GM21367 (cell line): ENCODE measurements around the gene RAB36.

Experiments
- ATAC-seq: cut with Tn5 transposase; IDR thresholded peaks from one replicate; pipeline ENCODE4 v1.9.1; 2021; ENCODE audit not compliant: unreplicated experiment

Gene RAB36

DNA sequence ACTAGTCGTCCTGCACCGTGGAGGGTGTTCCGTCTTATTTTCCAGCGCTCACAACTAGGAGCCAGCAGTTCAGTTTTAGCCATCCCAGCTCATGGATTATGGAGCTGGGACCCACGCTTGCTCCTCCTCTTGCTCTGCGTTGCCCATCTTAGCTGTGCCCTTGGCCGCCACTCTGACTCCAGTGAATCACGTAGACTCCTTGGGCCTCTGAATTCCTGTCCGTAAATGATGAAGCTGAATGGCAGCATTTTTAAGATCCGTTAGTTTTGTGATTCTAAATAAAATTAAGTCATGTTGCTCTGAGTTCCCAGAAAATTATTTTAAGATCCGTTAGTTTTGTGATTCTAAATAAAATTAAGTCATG, 58.8 kb downstream of the RAB36 start:
- no peak for ATAC-seq

DNA sequence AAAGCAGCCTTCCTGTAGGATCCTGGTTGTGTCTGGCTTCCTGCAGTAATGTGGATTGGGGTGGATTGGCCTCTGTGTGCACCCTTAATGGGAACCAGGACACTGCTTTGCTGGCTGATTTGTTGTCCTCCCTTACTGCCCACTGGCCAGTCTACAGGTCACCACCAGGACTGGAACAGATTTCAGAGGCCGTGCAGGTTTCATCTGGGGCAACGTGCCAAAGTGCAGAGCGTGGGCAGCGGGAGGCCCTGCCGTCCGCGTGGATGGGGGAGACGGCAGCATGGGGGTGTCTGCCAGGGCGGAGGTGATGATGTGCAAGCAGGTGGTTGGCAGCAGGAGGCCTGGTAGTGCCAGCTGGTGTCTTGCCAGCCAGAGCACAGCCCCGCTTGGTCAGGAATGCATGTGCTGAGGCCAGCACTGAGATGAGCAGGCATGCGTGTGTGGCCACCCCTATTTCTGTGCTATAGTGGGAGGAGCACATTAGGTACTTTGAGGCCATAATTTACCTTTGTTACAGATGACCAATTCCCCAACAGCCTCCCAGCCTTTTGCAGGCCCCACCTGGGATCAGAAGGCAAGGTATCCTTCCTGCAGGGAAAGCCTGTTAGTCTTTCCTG, 59.4 kb downstream of the RAB36 start:
- no peak for ATAC-seq

DNA sequence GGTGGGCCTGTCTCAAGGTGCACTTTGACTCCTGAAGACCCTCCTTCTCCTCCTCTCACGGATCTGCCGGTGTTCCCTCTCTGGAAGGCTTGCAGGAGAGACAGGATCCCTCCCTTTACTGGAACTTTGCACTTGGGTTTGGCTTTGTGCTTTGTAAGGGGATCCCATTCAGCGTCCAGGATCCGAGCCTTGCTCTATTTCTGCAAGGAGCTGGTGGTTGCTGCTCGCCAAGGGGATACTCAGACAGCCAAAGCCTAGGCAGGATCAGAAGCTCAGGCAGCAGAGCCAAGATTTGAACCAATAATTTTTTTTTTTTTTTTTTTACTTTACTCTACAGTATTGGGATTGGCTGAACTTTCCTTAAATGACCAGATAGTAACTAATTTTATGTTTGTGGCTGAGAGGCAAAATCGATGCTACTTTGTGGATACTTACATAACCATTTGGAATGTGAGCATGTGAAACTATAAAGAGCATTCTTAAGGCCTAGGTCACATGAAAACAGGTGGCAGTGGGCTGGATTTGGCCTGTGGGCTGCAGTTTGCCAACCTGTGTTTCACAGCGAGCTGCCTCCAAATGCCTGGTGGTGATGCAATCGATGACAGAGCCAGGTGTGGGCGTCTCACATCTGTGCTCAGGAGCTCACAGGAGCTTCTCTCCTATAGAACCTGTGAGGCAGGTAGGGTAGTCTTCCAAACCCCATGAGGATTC, 60.2 kb downstream of the RAB36 start:
- no peak for ATAC-seq

DNA sequence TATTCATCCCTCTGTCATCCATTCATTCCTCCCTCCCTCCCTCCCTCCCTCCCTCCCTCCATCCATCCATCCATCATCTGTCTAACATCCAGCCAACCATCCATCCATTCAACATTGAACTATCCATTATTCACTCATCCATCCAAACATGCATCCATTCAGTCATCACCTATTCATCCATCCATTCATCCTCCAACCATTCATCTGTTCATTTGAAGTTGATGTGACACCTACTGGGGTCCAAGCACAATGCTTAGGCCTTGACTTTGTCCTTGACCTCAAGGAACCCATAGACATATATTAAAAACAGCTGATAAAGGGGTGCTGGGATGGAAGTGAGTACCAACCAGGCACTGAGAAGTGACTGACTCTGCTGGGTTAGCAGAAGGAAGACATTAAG, 61.6 kb downstream of the RAB36 start:
- ATAC-seq = no peak

DNA sequence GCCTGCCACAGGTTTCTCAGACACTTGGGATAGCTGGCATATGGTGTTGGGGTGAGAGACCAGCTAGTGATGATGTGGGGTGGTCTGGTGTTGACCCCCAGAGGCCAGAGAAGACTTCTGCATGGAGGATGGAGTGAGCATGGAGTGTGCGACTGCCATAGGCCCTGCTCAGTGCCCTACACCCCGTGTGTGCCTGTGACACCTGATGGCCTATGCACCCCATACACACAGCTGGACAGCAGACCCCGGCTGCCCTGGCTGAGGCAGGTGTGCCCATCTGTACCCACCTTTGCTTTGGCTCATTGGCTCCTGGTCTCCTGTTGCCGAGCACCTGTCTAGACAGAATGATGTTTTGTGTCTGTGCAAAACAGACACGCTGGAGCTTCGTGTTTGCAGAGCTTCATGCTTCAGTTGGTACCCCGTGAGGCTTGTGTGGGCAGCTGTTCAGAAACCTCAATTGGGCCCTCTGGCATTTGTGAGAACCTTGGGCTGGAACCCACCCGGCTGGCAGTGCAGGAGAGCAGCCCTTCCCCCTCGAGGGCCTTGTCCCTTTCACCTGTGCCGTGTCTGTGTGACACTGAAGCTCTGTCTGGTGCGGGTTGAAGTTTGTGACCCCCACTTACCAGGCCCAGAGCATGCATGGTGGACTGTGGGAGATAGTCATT, 62.6 kb downstream of the RAB36 start:
- ATAC-seq = no peak

DNA sequence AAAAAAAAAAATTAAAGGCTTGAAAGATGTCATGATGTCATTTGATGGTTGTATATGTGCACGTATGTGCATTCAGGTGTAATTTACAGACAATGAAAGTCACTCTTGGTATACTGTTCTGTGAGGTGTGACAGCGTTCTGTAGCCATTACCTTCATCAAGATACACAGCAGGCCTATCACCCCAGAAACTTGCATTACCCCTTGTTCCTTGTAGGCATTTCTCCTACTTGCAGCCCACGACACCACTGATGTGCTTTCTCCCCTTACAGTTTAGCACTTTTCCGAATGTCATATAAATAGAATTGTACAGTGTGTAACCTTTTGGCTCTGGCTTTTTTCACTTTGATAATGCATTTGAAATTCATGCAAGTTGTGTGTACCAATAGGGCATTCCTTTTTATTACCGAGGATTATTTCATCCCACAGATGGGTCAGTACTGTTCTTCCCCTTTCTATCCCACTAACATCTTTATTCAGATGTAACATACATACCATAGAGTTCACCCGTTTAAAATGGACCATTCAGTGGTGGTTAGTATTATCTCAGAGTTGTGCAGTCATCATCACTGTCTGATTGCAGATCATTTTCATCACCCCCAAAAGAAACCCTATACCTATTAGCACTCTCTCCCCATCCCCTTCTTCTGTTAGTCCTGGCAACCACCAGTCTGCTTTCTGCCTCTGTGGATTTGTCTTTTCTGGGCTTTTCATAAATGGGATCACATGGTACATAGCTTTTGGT, 65.3 kb downstream of the RAB36 start:
- no peak for ATAC-seq

DNA sequence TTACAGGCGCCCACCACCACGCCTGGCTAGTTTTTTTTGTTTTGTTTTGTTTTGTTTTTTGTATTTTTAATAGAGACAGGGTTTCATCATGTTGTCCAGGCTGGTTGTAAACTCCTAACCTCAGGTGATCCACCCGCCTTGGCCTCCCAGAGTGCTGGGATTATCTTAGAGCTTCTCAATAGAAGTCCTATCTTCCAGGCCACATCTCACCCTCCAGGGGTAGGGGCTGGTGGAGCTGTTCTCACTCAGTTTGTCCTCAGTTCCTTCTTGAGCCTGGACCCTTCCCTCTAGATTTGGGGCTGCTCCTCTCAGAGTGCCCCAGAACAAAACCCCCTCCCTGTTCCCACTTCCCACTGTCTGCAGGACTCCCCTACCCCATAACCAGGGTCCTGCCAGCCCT, 66.3 kb downstream of the RAB36 start:
- no peak for ATAC-seq

DNA sequence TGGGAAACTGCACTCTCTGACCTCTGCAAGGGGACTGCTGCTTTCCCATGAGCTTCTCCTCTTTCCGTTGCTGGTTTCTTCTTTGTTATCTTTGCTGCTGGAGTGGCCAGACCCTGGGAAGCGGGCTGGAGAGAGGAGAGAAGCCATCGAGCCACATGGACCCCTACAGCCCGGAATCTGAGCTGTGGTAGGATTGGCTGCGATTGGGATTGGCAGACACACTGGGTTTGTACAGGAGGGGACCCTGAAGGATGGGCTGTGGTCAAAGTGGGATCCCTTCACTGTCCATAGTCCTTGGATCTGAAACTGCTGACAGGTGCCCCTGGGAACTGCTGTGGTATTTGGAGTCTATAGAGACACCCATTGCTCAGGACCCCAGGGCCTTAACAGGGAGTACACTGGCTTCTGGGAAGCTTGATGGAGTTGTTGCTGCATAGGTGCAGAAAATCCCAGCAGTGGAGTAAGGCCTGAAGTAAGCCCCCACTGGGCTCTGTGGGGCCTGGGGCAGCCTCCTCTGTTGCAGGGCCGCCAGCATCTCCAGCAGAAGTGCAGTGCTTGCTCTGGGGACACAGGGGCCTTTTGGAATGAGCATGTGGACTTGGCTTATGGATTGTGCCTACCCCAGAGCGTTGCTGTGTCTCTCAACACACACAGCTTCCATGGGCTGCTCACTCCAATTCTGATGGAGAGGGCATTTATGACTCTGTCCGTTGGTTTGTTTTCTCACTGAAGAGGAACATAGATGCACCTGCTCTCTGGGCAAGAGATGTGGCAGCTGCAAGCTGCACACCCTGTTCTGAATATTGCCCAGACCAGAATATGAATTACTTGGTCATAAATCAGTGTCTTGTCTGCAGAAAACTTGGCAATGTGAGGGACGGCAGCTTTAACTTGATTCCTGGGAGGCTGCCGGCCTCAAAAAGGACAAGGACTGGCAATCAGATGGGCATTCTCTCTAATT, 67.1 kb downstream of the RAB36 start:
- no peak for ATAC-seq

DNA sequence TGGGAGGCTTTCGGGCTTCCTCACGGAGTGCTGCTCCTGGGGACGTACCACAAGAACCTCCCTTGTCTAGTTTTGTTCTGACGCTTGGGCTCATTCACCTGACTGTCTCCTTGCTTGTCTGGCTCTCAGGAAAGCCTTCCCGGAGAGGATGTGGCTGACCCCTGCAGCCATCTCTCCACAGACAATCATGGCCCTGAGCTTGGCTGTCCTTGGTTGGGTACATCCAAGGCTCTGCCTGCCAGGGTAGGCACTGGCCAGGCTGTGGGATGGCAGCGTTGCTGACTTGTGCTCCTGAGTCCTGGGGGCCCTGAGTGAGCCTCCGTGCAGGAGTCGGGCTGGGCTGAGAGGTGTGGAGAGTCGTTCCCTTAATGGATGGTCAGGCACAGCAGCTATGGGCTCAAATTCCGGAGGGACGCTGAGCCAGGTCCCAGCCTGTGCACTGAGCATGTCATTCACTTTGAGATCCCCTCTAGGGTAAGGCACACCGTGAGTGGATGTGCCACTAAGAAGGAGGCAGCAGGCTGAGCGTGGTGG, 67.8 kb downstream of the RAB36 start:
- ATAC-seq = no peak

DNA sequence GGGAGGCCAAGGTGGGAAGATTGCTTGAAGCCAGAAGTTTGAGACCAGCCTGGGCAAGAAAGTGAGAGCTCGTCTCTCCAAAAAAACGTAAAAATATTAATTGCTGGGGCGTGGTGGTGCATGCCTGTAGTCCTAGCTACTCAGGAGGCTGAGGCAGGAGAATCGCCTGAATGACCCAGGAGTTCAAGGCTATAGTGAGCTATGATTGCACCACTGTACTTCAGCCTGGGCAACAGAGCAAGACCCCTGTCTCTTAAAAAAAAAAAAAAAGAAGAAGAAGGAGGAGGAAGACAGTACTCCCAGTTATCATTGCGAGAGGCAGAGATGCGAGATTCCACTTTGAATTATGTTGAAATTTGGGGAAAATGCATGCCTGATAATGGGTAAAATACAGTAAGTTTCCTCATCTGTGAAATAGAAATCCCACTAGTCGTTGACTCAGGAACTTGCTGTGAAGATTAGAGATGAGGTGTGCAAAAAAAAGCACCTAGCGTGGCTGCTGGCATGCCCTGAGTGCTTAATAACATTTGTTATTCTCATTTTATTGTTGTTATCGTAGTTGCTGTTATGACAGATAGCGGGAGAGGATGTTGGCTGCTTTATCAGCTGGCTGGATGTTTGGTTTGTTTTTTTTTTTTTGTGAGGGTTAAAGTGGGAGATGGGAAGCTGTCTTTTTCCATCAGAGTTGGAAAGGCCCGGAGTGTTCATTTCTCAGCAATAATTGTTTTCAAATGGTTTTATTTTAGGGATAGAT, 68.5 kb downstream of the RAB36 start:
- no peak for ATAC-seq
